ENCODE results near the gene GAPDH.

Gene GAPDH

GRCh38 chr12:6492838-6493496 is 41.4 kb upstream of the GAPDH start, which contains the start of gene MRPL51:
MRPL51 (minus strand) TSS chr12:6493262; CDS start chr12:6493136, 126 bp downstream.
- Histone ChIP-seq H3F3A (ENCODE audit: control insufficient read depth, insufficient read depth) (peaks cover 16% of the 10 kb centered on the region), H3K9me3 (ENCODE audit: control insufficient read depth, insufficient read depth, low read length) (no peaks in the 10 kb centered on the region), H3K4me3 (ENCODE audit: low read length) (peak within 1 kb of the TSS; percentile 87), H3K9me2 (replicated peaks; ENCODE audit: control insufficient read depth, low read length) (no peaks in the 10 kb centered on the region), H3K4me2 (ENCODE audit: low read length) (peak within 1 kb of the TSS; percentile 95), H3K27ac (ENCODE audit: low read depth, low read length) (peak within 1 kb of the TSS; percentile 95), H3K79me2 (ENCODE audit: control insufficient read depth, low read length) (peaks cover 57% of the 10 kb centered on the region), H4K20me1 (ENCODE audit: control insufficient read depth, insufficient read depth, low read depth, low read length) (no peaks in the 10 kb centered on the region), H3K4me1 (ENCODE audit: control insufficient read depth, low read length) (peaks cover 35% of the 10 kb centered on the region), H3K36me3 (ENCODE audit: control insufficient read depth, low read length) (peaks cover 69% of the 10 kb centered on the region), H3K27me3 (ENCODE audit: control insufficient read depth, low read length) (no peaks in the 10 kb centered on the region)
- TF ChIP-seq CTCF (IDR thresholded peaks at IDR 0.05; ENCODE audit: low read depth, low read length, poor library complexity, severe bottlenecking): no peak
- TF ChIP-seq EZH2phosphoT487 (IDR thresholded peaks at IDR 0.05; ENCODE audit: borderline replicate concordance, low read length): no peak

GRCh38 chr12:6493497-6494257 is 40.6 kb upstream of the GAPDH start, which contains the start of gene NCAPD2:
NCAPD2 (plus strand) TSS chr12:6494102; CDS start chr12:6495099, 997 bp downstream.
- Histone ChIP-seq H4K20me1 (ENCODE audit: control insufficient read depth, insufficient read depth, low read depth, low read length) (no peaks in the 10 kb centered on the region), H3K9me3 (ENCODE audit: control insufficient read depth, insufficient read depth, low read length) (no peaks in the 10 kb centered on the region), H3K27me3 (ENCODE audit: control insufficient read depth, low read length) (no peaks in the 10 kb centered on the region), H3K79me2 (ENCODE audit: control insufficient read depth, low read length) (peaks cover 64% of the 10 kb centered on the region), H3K36me3 (ENCODE audit: control insufficient read depth, low read length) (peaks cover 76% of the 10 kb centered on the region), H3K4me2 (ENCODE audit: low read length) (peak within 1 kb of the TSS; percentile 95), H3K4me1 (ENCODE audit: control insufficient read depth, low read length) (peaks cover 35% of the 10 kb centered on the region), H3K4me3 (ENCODE audit: low read length) (peak within 1 kb of the TSS; percentile 87), H3F3A (ENCODE audit: control insufficient read depth, insufficient read depth) (peaks cover 16% of the 10 kb centered on the region), H3K9me2 (replicated peaks; ENCODE audit: control insufficient read depth, low read length) (no peaks in the 10 kb centered on the region), H3K27ac (ENCODE audit: low read depth, low read length) (peak within 1 kb of the TSS; percentile 95)
- no peak for TF ChIP-seq CTCF (IDR thresholded peaks at IDR 0.05; ENCODE audit: low read depth, low read length, poor library complexity, severe bottlenecking)
- TF ChIP-seq EZH2phosphoT487 (IDR thresholded peaks at IDR 0.05; ENCODE audit: borderline replicate concordance, low read length): no peak

- peaks cover 82% of the 10 kb centered on the region for H3K36me3 ChIP-seq (ENCODE audit: control insufficient read depth, low read length)
- H3K9me2 ChIP-seq (replicated peaks; ENCODE audit: control insufficient read depth, low read length): no peaks in the 10 kb centered on the region
- H3K9me3 ChIP-seq (ENCODE audit: control insufficient read depth, insufficient read depth, low read length): no peaks in the 10 kb centered on the region
- H3K4me1 ChIP-seq (ENCODE audit: control insufficient read depth, low read length): peaks cover 35% of the 10 kb centered on the region
- peak overlapping the region; percentile 95 for H3K27ac ChIP-seq (ENCODE audit: low read depth, low read length)
- no peaks in the 10 kb centered on the region for H4K20me1 ChIP-seq (ENCODE audit: control insufficient read depth, insufficient read depth, low read depth, low read length)
- H3K4me3 ChIP-seq (ENCODE audit: low read length): peak overlapping the region; percentile 87
- H3K27me3 ChIP-seq (ENCODE audit: control insufficient read depth, low read length): no peaks in the 10 kb centered on the region
- H3F3A ChIP-seq (ENCODE audit: control insufficient read depth, insufficient read depth): peaks cover 12% of the 10 kb centered on the region
- peaks cover 70% of the 10 kb centered on the region for H3K79me2 ChIP-seq (ENCODE audit: control insufficient read depth, low read length)
- no peak for TF ChIP-seq EZH2phosphoT487 (IDR thresholded peaks at IDR 0.05; ENCODE audit: borderline replicate concordance, low read length)
- TF ChIP-seq CTCF (IDR thresholded peaks at IDR 0.05; ENCODE audit: low read depth, low read length, poor library complexity, severe bottlenecking): peak; percentile 47
- peak overlapping the region; percentile 95 for H3K4me2 ChIP-seq (ENCODE audit: low read length)
Measured at GRCh38 chr12:6494258-6494743, 40.0 kb upstream of the GAPDH start.

Measured in DOHH2 (cell line).